ENCODE measurements around the gene OTOP1. TPM values are rescaled to one million over a fixed set of nuclear protein-coding genes. Genes with fewer than 3 reads are reported as not detected.

The OTOP1 gene
- total RNA-seq, 1 experiment from 2014 or later, result not detected

GRCh38 chr4:4256799-4257198 lies 30.1 kb upstream of the OTOP1 start:
- 0 out of 3 replicates have a peak, but pooled peaks have one; percentile 12 for TF ChIP-seq CTCF (conservative IDR thresholded peaks at IDR 0.05)
- H3K4me2 ChIP-seq (ENCODE audit: insufficient read depth, insufficient read length, low read length), result no peak overlapping the region
- Mint-ChIP-seq H3K27me3 (ENCODE audit: low read depth) (peaks cover 7% of the 10 kb centered on the region), H3K4me3 (no peak overlapping the region), H3K9me3 (no peaks in the 10 kb centered on the region), H3K27ac (no peak overlapping the region), H3K36me3 (ENCODE audit: insufficient read depth in 1 of 3, low read depth in 3 of 3) (no peaks in the 10 kb centered on the region), H3K4me1 (peaks cover 3% of the 10 kb centered on the region in 2 experiments; a peak in 1 of 4 replicates)
- no peaks in the 10 kb centered on the region for H3K4me1 ChIP-seq (ENCODE audit: insufficient read depth, low read length)
- no peak overlapping the region for H4K8ac ChIP-seq (replicated peaks; ENCODE audit: insufficient read length, low read depth, low read length)
- H4K5ac ChIP-seq (ENCODE audit: insufficient read length, low read depth, low read length), result no peak overlapping the region
- no CpG with 5 or more reads among the region's 10 CpGs for WGBS (ENCODE audit: extremely low coverage, insufficient read length, low lambda C conversion rate)
- no peak overlapping the region for H2AK5ac ChIP-seq (ENCODE audit: insufficient read length, low read length)
- no peaks in the 10 kb centered on the region for H3K23me2 ChIP-seq (ENCODE audit: insufficient read length, low read depth, low read length, poor library complexity, severe bottlenecking)
- H3K23ac ChIP-seq (ENCODE audit: insufficient read length, low read depth, low read length), result no peak overlapping the region
- H3K79me1 ChIP-seq (ENCODE audit: insufficient read depth, low read depth, low read length, poor library complexity, severe bottlenecking), result no peaks in the 10 kb centered on the region
- H3K79me2 ChIP-seq (ENCODE audit: insufficient read depth, low read length), result no peaks in the 10 kb centered on the region
- H3K14ac ChIP-seq (ENCODE audit: insufficient read depth, low read length), result no peak overlapping the region
- H3K4ac ChIP-seq (ENCODE audit: low read depth, low read length), result no peak overlapping the region
- no peaks in the 10 kb centered on the region for H3K27me3 ChIP-seq (ENCODE audit: insufficient read depth, low read length)
- H2BK20ac ChIP-seq (ENCODE audit: low read depth, low read length, poor library complexity, severe bottlenecking), result no peak overlapping the region
- H4K20me1 ChIP-seq (ENCODE audit: control insufficient read depth, insufficient read depth, insufficient read length), result no peaks in the 10 kb centered on the region
- H3K18ac ChIP-seq (ENCODE audit: insufficient read length, low read depth, low read length), result no peak overlapping the region
- H3K9me3 ChIP-seq (ENCODE audit: control insufficient read depth, low read depth, low read length), result no peaks in the 10 kb centered on the region
- H2BK120ac ChIP-seq (ENCODE audit: low read depth, low read length, poor library complexity, severe bottlenecking), result no peak overlapping the region
- no peak overlapping the region for H2BK15ac ChIP-seq (ENCODE audit: low read depth, low read length)
- H4K91ac ChIP-seq (ENCODE audit: insufficient read length, low read depth, low read length), result no peak overlapping the region
- no peak overlapping the region for H3K9ac ChIP-seq (ENCODE audit: extremely low read depth, insufficient read length, low read length)
- no peak overlapping the region for H3K27ac ChIP-seq (ENCODE audit: insufficient read length, low read depth, low read length)
- no peak overlapping the region for H2AFZ ChIP-seq (ENCODE audit: low read length)
- H2BK12ac ChIP-seq (ENCODE audit: insufficient read length, low read depth, low read length), result no peak overlapping the region
- no peak overlapping the region for H3K56ac ChIP-seq (ENCODE audit: insufficient read length, low read depth, low read length)
- no peak overlapping the region for H2BK5ac ChIP-seq (ENCODE audit: insufficient read length, low read length)
- H3T11ph ChIP-seq (ENCODE audit: low read length), result no peak overlapping the region
- DNase-seq, result peak; percentile 50
